ENCODE results near the gene DNAL4. TPM values are rescaled to one million over a fixed set of nuclear protein-coding genes. Genes with fewer than 3 reads are reported as not detected.

The DNAL4 gene
- total and polyA plus RNA-seq, 10 of the 15 experiments (the other 5 are each of a cell fraction or from before 2014, with no cell fraction given), result 0.35 to 8.5 (median 6.3) TPM; not detected in 1

DNA sequence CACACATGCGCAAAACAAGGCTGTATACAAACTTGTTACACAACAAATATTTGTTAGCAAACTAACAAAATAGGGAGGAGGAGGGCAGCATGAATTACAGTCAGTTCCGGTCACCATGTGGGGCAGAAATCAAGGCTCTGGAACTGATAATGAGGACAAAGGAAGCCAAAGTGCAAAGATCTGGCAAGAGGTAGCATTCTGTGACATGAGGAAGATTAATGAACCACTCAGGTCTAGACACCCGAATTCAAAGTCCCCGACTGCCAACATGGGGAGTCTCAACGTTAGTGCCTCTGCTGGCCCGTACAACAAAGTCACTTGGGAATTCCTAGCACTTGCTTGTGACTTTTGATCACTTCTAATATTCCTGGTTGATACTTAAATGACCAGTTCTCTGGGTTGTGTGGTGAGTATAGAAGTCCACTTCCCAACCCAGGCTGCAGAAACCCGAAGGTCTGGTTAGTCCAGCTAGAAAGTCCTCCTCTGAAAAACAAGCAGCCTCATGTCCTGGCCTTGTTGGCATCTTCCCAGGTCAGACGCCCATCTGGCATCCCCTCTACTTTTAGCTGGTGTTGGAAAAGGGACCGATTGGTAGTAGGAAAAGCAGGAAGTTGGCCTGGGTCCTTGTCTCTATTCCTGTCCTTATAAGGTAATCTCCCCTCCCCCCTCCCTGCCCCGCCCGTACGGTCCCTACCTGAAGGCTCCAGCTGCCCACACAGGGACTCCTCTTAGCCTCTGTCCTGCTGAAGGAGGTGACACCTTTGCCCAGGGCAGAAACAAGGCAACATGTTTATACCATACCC lies 39.8 kb downstream of the DNAL4 start:
- TSS peak; percentile 70 for BruUV-seq (replicated peaks)
- in situ Hi-C loops (cut with MboI) (no loop called here), intact Hi-C loops (cut with micrococcal nuclease; ENCODE audit: unreplicated experiment) (loop anchor here (10.0 kb wide), 1 partner anchor 909 kb away; the partner anchor contains the start of genes ANKRD54 and EIF3L)
- Histone ChIP-seq H3K79me2 (ENCODE audit: control insufficient read depth, insufficient read depth, low read length) (peaks cover 58% of the 10 kb centered on the region), H3K9ac (ENCODE audit: control insufficient read depth, insufficient read depth, low read length) (peak overlapping the region; percentile 82), H2AFZ (ENCODE audit: control insufficient read depth, low read depth, low read length) (peak overlapping the region; percentile 9), H3K4me3 (peak overlapping the region; percentile 91), H3K27ac (ENCODE audit: control insufficient read depth, insufficient read depth) (peak overlapping the region; percentile 90), H3K4me2 (ENCODE audit: control insufficient read depth, insufficient read depth) (peak overlapping the region; percentile 90), H3K4me1 (ENCODE audit: control insufficient read depth, insufficient read depth, low read length) (peaks cover 43% of the 10 kb centered on the region), H3K9me3 (replicated peaks; ENCODE audit: control insufficient read depth, insufficient read depth, low read length) (no peaks in the 10 kb centered on the region), H3K36me3 (ENCODE audit: control insufficient read depth in 2 of 2, insufficient read depth in 2 of 2, low read length in 1 of 2) (peaks cover 12 to 22% of the 10 kb centered on the region in 2 experiments), H3K27me3 (replicated peaks in 1 of 2; ENCODE audit: control insufficient read depth in 2 of 2, insufficient read depth in 2 of 2, low read length in 1 of 2) (no peaks in the 10 kb centered on the region), H4K20me1 (ENCODE audit: control insufficient read depth, insufficient read depth) (no peaks in the 10 kb centered on the region)
- peak; percentile 39 for ATAC-seq
- ChIA-PET RAD21 (ENCODE audit: unreplicated experiment) (interaction anchor here (1.5 kb wide), 1 partner anchor 47 kb away, joined by 3 read pairs; no protein-coding TSS in a partner anchor), SMC1A (ENCODE audit: uncharacterized antibody, unreplicated experiment) (interaction anchor here (0.7 to 1.1 kb wide), 2 partner anchors 9 to 47 kb away, joined by 3 to 4 read pairs; no protein-coding TSS in a partner anchor), POLR2A (interaction anchor here (0.6 to 5.1 kb wide), 7 partner anchors 29 to 62 kb away, joined by 3 to 27 read pairs (median 4); partner anchors contain the start of gene GTPBP1), CTCF (interaction anchor here (0.6 to 7.5 kb wide), 4 partner anchors 12 to 120 kb away, joined by 3 to 42 read pairs (median 4); no protein-coding TSS in a partner anchor)
- 15% methylated on average over 9 of the region's 12 CpGs for WGBS (ENCODE audit: insufficient coverage, insufficient replicate concordance, low lambda C conversion rate, missing lambda C conversion rate)
- peak; percentile 87 for FAIRE-seq
- DNase-seq (ENCODE audit: low read depth, low spot score), result no peak
- TF ChIP-seq, protein P1, sequence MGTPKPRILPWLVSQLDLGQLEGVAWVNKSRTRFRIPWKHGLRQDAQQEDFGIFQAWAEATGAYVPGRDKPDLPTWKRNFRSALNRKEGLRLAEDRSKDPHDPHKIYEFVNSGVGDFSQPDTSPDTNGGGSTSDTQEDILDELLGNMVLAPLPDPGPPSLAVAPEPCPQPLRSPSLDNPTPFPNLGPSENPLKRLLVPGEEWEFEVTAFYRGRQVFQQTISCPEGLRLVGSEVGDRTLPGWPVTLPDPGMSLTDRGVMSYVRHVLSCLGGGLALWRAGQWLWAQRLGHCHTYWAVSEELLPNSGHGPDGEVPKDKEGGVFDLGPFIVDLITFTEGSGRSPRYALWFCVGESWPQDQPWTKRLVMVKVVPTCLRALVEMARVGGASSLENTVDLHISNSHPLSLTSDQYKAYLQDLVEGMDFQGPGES (IDR thresholded peaks at IDR 0.05), result no peak
- TF ChIP-seq MTA3 (IDR thresholded peaks at IDR 0.05; ENCODE audit: borderline replicate concordance, low read length), result no peak
- TF ChIP-seq JUNB (IDR thresholded peaks at IDR 0.05), result no peak
- TF ChIP-seq GATAD2B (conservative IDR thresholded peaks at IDR 0.05; ENCODE audit: low read depth), result peak; percentile 44; the same call in 1 of the 2 replicates
- TF ChIP-seq POLR2A (IDR thresholded peaks at IDR 0.05; ENCODE audit: low read depth, low read length), result peak; percentile 12; the same call in 1 of the 2 replicates
- no peak for TF ChIP-seq STAT3 (IDR thresholded peaks at IDR 0.05; ENCODE audit: low read depth, low read length)
- TF ChIP-seq ZNF207 (IDR thresholded peaks at IDR 0.05; ENCODE audit: borderline replicate concordance), result no peak
- peak; percentile 84 for TF ChIP-seq PKNOX1 (IDR thresholded peaks at IDR 0.05)
- no peak for TF ChIP-seq ATF3 (IDR thresholded peaks at IDR 0.05; ENCODE audit: borderline replicate concordance, extremely low read depth, low read depth, low read length)
- no peak for TF ChIP-seq KDM1A (IDR thresholded peaks at IDR 0.05; ENCODE audit: borderline replicate concordance)
- TF ChIP-seq BACH1 (IDR thresholded peaks at IDR 0.05; ENCODE audit: borderline replicate concordance), result no peak
- TF ChIP-seq MEF2B (IDR thresholded peaks at IDR 0.05; ENCODE audit: partially characterized antibody, poor library complexity, severe bottlenecking), result peak; percentile 44
- no peak for TF ChIP-seq RFX5 (IDR thresholded peaks at IDR 0.05; ENCODE audit: low read depth, low read length)
- TF ChIP-seq IKZF1 (conservative IDR thresholded peaks at IDR 0.05), result peak; percentile 67
- TF ChIP-seq MLLT1 (IDR thresholded peaks at IDR 0.05), result no peak
- peak; percentile 79; the same call in 1 of the 2 replicates for TF ChIP-seq ELK1 (IDR thresholded peaks at IDR 0.05; ENCODE audit: low read depth, low read length)
- TF ChIP-seq NR2F1 (conservative IDR thresholded peaks at IDR 0.05), result no peak
